ENCODE data around the gene TBC1D17.

DNA sequence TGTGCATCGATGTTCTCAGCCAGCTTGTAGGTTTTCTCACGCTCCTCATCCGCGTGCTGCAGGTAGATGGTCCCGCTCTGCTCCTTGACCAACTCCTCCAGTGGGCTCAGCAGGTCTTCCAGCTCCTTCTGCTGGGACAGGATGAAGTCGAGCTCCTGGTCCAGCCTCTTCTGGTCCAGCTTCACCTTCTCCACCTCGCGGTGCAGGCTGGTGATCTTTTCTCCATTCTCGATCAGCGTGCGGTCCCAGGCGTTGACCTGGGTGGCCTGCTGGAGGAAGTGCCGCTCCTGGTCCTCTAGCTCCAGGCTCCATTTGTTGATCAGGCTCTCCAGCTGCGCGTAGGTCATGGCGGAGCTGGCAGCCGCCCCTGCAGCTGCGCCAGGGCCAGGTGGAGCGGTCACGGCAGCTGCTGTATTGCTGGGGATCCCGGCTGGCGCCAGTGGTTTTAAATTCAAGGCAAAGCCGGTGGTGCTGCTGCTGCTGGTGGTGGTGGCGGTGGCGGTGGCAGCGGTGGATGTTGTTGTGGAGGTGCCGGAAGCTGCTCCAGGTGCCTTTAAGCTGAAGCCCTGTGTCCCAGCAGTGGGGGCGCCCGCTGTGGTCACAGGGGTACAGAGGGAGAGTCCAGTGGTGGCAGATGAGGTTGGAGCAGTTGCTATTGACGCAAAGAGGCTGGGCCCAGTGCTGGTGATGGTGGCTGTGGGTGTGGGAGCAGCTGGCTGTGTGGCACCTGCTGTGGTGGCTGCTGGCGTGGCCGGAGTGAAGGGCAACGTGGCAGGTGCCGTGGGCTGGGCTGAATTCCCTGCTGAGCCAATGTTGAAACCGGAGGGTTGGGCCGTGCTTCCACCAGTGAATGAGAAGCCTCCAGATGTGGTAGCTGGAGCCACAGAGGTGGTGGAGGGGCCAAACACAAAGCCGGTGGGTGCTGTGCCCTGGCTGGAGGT lies 31.2 kb downstream of the TBC1D17 start:
- TF ChIP-seq CTCF (IDR thresholded peaks at IDR 0.05) (no peak), POLR2AphosphoS5 (IDR thresholded peaks at IDR 0.05) (no peak)

All from stomach (tissue), 4 donors.